PFSK-1 (cell line): ENCODE measurements around the gene CCDC171.

ENCODE experiments used
- FOXP2 ChIP-seq: optimal IDR thresholded peaks from 2 replicates; pipeline ENCODE3; 2011; ENCODE audit warnings: borderline replicate concordance, control low read depth, inconsistent platforms; ENCODE audit not compliant: insufficient read depth; ENCODE audit errors: extremely low read length, extremely low read depth
- POLR2AphosphoS5 ChIP-seq: IDR thresholded peaks from 2 replicates; pipeline ENCODE4 v1.6.1; 2012; ENCODE audit warnings: low read depth, mild to moderate bottlenecking, control low read depth, low read length, moderate library complexity
- REST ChIP-seq, 2 experiments: IDR thresholded peaks; 2 replicates each; pipeline versions ENCODE4 v1.6.1 to v1.8.0; 2011 to 2012; ENCODE audit warnings: low read depth in 2 of 2, low read length in 2 of 2, control low read depth in 1 of 2, inconsistent platforms in 1 of 2, mild to moderate bottlenecking in 1 of 2, moderate library complexity in 1 of 2; ENCODE audit not compliant: insufficient read depth in 1 of 2
- SIN3A ChIP-seq: IDR thresholded peaks from 2 replicates; pipeline ENCODE4 v1.6.1; 2012; ENCODE audit warnings: mild to moderate bottlenecking, low read length, moderate library complexity, borderline replicate concordance; ENCODE audit not compliant: insufficient read depth
- TAF1 ChIP-seq: IDR thresholded peaks from 2 replicates; pipeline ENCODE4 v1.6.1; 2012; ENCODE audit warnings: low read length, control low read depth, borderline replicate concordance; ENCODE audit not compliant: insufficient read depth

CCDC171 gene

DNA sequence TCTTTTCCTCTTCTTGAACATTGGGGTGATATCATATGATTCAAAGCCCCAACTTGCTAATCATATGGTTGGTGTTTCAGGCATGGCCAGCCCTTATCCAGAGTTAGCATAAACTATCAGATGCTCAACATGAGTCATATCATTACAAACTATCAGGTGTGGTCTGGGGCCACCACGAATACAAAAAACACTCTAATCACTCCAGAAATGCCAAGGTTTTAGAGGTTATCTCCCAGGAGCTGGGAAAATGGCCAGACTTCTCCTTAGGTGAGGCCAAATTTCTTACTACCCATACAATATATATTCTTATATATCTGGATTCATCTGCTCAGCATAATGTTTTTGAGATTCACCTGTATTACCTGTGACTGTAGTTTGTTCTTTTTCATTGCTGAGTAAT lies 210.5 kb downstream of the CCDC171 start:
- no peak for TF ChIP-seq POLR2AphosphoS5
- no peak for TF ChIP-seq FOXP2
- TF ChIP-seq REST (IDR thresholded peaks at IDR 0.05; ENCODE audit: insufficient read depth in 1 of 2, low read depth in 2 of 2, low read length in 2 of 2) = no peak
- TF ChIP-seq SIN3A = no peak
- TF ChIP-seq TAF1 = no peak

DNA sequence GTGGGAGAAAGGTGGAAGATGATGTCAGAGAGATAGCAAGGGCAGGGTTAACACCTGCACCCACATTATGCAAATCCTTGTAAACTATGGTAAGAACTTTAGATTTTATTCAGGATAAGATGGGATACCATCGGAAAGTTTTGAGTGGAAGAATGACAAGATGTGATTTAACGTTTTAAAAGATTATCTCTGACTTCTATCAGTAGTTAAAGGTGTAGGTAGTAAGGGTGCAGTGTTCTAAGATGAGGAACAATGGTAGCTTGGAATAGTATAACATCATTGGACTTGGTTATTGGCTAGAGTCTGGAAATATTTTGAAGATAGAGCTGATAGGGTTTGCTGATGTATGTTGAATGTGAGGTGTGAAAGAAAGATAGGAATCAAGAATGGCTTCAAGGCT lies 211.3 kb downstream of the CCDC171 start:
- TF ChIP-seq TAF1 (no peak), FOXP2 (no peak)

GRCh38 chr9:15769547-15769946 lies 216.7 kb downstream of the CCDC171 start:
- TF ChIP-seq REST (IDR thresholded peaks at IDR 0.05; ENCODE audit: insufficient read depth in 1 of 2, low read depth in 2 of 2, low read length in 2 of 2) (no peak), TAF1 (no peak), POLR2AphosphoS5 (no peak), SIN3A (no peak), FOXP2 (no peak)

GRCh38 chr9:15778861-15779260 lies 226.0 kb downstream of the CCDC171 start:
- no peak for TF ChIP-seq POLR2AphosphoS5
- TF ChIP-seq SIN3A = no peak
- no peak for TF ChIP-seq FOXP2
- TF ChIP-seq TAF1 = no peak

DNA sequence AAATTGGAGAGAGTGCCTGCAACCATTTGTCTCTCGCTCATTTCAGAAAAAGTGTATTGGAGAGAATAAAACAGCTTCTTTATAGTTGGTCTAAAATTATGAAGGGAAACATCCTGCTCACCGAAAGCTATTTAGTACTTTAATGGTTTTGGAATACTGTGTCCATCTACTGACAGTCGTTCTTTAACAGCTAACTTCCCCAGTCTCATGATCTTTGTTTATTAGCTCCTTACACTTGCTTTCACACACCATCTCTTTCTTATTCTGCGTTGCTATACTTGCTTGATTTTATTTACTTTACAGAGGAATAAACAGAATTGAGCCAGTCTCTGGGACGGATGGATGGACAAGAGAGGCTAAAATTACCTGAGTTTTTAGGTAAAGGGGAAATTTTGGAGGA lies 229.3 kb downstream of the CCDC171 start:
- TF ChIP-seq FOXP2 (no peak), TAF1 (no peak), SIN3A (no peak), REST (IDR thresholded peaks at IDR 0.05; ENCODE audit: insufficient read depth in 1 of 2, low read depth in 2 of 2, low read length in 2 of 2) (no peak), POLR2AphosphoS5 (no peak)

- TF ChIP-seq FOXP2 (no peak), REST (IDR thresholded peaks at IDR 0.05; ENCODE audit: insufficient read depth in 1 of 2, low read depth in 2 of 2, low read length in 2 of 2) (no peak), POLR2AphosphoS5 (no peak), SIN3A (no peak), TAF1 (no peak)
Measured at GRCh38 chr9:15785584-15785983, 232.7 kb downstream of the CCDC171 start.
